Type B pancreatic cell (in vitro differentiated cells): Measurements from ENCODE around the gene RSAD1. TPM values are rescaled to one million over a fixed set of nuclear protein-coding genes. Genes with fewer than 3 reads are reported as not detected.

Experiments used
- DNase-seq: peaks from one replicate; pipeline ENCODE4 v3.0.0; 2021; ENCODE audit warnings: mixed read lengths; ENCODE audit not compliant: unreplicated experiment; ENCODE audit errors: extremely low spot score
- H3K27ac Mint-ChIP-seq: 2 replicates; pipeline ENCODE4 v1.8.0; 2021; ENCODE audit warnings: mild to moderate bottlenecking, mixed read lengths
- H3K27me3 Mint-ChIP-seq: 2 replicates; pipeline ENCODE4 v1.8.0; 2021; ENCODE audit warnings: mixed read lengths
- H3K36me3 Mint-ChIP-seq: 2 replicates; pipeline ENCODE4 v1.8.0; 2021; ENCODE audit warnings: mixed read lengths
- H3K4me1 Mint-ChIP-seq: one replicate; pipeline ENCODE4 v1.8.0; 2021; ENCODE audit warnings: mixed read lengths; ENCODE audit not compliant: unreplicated experiment
- H3K4me3 Mint-ChIP-seq: 2 replicates; pipeline ENCODE4 v1.8.0; 2021; ENCODE audit warnings: mild to moderate bottlenecking, mixed read lengths
- H3K9me3 Mint-ChIP-seq: 2 replicates; pipeline ENCODE4 v1.8.0; 2021; ENCODE audit warnings: mixed read lengths
- total RNA-seq: library from RNA; stranded (reverse); gene quantifications from 2 replicates; pipeline ENCODE4 v1.2.1, GENCODE V29; 2021; ENCODE audit warnings: low replicate concordance
- TF ChIP-seq, protein P1 (sequence below): fragments of 200-600 bp; sonication (generic); conservative IDR thresholded peaks from 2 replicates; pipeline ENCODE4 v1.5.0; 2021; ENCODE audit warnings: antibody characterized with exemption, mild to moderate bottlenecking

RSAD1 gene
- total RNA-seq, 1 donor from 2014 or later = 40.7 TPM

DNA sequence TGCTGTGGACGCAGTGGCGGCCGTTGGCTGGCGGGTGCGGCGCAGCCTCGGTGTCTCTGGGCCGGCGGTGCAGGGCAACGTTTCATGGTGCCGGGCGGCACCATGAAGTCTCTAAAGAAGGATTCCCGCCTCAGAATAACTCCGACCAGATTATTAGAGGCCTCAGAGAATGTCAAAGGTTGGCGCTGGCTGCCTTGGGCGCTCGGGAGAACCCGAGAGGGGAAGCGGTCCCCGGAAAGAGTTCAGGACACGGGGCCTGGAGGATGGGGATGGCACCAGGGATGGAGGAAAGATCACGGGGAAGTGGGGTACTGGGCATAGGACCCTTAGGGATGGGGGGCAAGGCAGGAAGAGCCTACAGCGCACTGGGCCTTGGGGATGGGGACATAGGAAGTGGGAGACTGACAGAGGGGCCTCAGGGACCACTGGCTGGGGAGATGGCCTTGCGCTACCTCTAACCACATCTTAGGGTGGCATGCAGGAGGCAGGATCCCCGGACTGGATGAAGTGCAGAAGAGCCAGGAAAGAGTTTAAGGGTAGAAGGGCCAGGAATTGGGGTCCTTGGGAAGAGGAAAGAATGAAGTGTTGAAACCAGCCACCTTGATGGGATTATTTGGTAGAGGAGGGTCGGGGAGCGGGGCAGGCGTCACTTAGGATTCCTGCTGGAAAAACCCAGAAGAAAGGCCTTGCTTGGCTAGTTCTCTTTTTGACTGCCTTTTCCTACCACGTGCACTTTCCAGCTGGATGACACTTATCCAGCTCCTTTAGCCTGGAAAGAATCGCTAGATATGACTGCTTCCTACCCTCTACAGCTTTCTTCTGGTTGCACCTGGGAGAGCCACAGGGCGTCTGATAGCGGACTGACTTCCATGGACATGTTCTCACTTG, 30.2 kb downstream of the RSAD1 start:
- no peak for DNase-seq
- TF ChIP-seq, protein P1, sequence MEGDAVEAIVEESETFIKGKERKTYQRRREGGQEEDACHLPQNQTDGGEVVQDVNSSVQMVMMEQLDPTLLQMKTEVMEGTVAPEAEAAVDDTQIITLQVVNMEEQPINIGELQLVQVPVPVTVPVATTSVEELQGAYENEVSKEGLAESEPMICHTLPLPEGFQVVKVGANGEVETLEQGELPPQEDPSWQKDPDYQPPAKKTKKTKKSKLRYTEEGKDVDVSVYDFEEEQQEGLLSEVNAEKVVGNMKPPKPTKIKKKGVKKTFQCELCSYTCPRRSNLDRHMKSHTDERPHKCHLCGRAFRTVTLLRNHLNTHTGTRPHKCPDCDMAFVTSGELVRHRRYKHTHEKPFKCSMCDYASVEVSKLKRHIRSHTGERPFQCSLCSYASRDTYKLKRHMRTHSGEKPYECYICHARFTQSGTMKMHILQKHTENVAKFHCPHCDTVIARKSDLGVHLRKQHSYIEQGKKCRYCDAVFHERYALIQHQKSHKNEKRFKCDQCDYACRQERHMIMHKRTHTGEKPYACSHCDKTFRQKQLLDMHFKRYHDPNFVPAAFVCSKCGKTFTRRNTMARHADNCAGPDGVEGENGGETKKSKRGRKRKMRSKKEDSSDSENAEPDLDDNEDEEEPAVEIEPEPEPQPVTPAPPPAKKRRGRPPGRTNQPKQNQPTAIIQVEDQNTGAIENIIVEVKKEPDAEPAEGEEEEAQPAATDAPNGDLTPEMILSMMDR = no peak
- Mint-ChIP-seq H3K4me1 (peaks cover 44% of the 10 kb centered on the region), H3K36me3 (no peaks in the 10 kb centered on the region), H3K9me3 (no peaks in the 10 kb centered on the region), H3K27ac (peak overlapping the region; percentile 82), H3K27me3 (no peaks in the 10 kb centered on the region), H3K4me3 (peak overlapping the region; percentile 87)

DNA sequence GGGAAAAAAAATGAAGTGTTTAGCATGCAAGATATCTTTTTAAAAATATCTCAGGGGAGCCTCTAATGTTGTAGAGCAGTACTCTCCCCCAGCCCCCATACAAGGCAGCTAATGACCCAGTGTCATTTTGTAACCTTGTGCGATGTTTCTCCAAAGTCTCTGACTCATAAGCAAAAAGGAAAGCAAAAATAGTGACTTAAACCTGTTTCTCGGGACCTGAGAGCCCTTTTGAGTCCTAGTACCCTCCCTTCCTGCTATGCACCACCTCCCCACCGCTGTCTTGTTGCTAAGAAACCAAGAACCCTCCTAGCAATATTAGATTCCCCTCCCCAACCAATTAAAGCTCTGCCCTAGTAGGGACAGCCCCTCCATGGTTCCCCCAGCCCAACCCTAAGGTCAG, 32.4 kb downstream of the RSAD1 start:
- peak overlapping the region; percentile 79 for H3K4me3 Mint-ChIP-seq
- peaks cover 44% of the 10 kb centered on the region for H3K4me1 Mint-ChIP-seq
- peak overlapping the region; percentile 96 for H3K27ac Mint-ChIP-seq
- TF ChIP-seq, protein P1 = no peak
- H3K9me3 Mint-ChIP-seq = no peaks in the 10 kb centered on the region
- H3K36me3 Mint-ChIP-seq = no peaks in the 10 kb centered on the region
- no peaks in the 10 kb centered on the region for H3K27me3 Mint-ChIP-seq
- DNase-seq = no peak

DNA sequence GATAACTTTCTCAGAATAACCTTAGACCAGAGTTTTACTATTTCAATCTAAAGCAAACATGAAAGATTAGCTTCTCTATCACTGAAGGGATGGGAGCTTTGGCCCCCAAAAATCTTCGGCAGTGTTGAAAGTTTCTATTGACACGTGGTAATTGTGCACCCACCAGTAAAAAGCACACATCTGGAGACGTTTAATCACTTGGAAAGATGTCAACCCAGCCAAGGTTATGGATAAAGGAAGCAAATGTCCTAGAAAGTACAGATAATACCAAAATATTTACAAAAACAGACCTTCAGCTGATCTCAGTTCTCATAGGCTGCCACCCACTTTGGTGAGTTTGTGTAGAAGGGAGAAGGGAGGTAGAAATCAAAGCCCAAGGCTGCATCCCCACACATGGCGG, 34.8 kb downstream of the RSAD1 start:
- Mint-ChIP-seq H3K36me3 (no peaks in the 10 kb centered on the region), H3K9me3 (no peaks in the 10 kb centered on the region), H3K27me3 (no peaks in the 10 kb centered on the region), H3K4me1 (peaks cover 49% of the 10 kb centered on the region), H3K4me3 (no peak overlapping the region), H3K27ac (no peak overlapping the region)
- no peak for DNase-seq
- TF ChIP-seq, protein P1 = no peak

DNA sequence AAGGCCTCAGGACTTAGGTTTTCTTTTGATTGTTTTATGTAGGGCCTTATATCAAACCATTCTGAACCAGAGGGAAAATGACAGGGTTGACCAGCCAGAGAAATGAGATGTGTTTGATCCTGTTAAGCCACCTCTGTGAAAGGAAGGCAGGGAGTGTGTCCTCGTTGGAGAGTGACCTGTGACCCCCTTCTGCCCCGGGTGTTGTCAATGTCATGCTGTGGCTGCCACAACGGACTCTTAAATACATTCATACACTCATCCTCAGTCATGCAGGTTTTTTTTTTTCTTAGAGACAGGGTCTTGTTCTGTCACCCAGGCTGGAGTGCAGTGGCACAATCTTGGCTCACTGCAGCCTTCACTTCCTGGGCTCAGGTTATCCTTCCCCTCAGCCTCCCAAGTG, 35.7 kb downstream of the RSAD1 start:
- no peaks in the 10 kb centered on the region for H3K9me3 Mint-ChIP-seq
- no peaks in the 10 kb centered on the region for H3K36me3 Mint-ChIP-seq
- no peaks in the 10 kb centered on the region for H3K27me3 Mint-ChIP-seq
- no peak for DNase-seq
- H3K27ac Mint-ChIP-seq = no peak overlapping the region
- H3K4me3 Mint-ChIP-seq = no peak overlapping the region
- TF ChIP-seq, protein P1 = no peak
- H3K4me1 Mint-ChIP-seq = peaks cover 48% of the 10 kb centered on the region

DNA sequence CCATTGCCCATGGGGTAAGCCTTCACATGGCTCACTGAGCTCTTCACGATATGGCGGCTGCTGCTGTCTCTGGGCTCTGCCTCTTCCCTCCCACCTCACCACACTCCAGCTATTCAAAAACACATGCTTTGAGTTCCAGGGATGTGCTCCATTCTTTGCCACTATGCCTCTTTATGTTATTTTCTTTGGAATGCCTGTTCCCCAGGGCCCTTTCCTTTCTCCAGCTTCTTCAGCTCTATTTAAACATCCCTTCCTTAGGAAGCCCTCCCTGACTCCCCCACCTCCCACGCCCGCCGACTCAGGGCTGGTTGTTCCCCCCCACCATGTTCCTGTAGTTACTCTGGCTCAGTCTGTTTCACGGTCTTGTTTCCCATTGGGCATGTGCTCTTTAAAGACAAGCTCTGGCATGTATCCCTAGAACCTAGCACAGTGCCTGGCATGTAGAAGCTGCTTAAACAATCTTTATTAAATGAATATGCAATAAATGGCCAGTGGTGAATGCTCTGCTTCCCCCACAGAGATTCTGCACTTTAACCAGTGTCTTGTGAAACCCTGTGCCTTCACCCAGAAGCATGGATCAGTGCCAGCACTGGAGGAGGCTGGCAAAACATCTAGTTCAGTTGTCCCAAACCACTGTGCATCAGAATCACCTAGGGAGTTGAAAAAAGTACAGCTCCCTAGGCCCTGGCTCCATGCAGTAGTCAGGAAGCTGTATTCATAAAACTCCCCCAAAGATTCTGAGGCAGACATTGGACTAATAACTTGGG, 36.5 kb downstream of the RSAD1 start:
- no peak for DNase-seq
- TF ChIP-seq, protein P1 = no peak
- Mint-ChIP-seq H3K36me3 (no peaks in the 10 kb centered on the region), H3K27me3 (no peaks in the 10 kb centered on the region), H3K9me3 (no peaks in the 10 kb centered on the region), H3K27ac (no peak overlapping the region), H3K4me1 (peaks cover 44% of the 10 kb centered on the region), H3K4me3 (no peak overlapping the region)
